Right forelimb (tissue), 1 donor: ENCODE measurements around the gene DCLK3.

Experiments
- DNase-seq: peaks from one replicate; pipeline ENCODE4 v3.0.0-alpha.2; 2018

The DCLK3 gene, protein sequence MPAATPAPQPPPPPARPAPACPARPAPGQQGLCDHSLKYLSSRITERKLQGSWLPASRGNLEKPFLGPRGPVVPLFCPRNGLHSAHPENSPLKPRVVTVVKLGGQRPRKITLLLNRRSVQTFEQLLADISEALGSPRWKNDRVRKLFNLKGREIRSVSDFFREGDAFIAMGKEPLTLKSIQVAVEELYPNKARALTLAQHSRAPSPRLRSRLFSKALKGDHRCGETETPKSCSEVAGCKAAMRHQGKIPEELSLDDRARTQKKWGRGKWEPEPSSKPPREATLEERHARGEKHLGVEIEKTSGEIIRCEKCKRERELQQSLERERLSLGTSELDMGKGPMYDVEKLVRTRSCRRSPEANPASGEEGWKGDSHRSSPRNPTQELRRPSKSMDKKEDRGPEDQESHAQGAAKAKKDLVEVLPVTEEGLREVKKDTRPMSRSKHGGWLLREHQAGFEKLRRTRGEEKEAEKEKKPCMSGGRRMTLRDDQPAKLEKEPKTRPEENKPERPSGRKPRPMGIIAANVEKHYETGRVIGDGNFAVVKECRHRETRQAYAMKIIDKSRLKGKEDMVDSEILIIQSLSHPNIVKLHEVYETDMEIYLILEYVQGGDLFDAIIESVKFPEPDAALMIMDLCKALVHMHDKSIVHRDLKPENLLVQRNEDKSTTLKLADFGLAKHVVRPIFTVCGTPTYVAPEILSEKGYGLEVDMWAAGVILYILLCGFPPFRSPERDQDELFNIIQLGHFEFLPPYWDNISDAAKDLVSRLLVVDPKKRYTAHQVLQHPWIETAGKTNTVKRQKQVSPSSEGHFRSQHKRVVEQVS

DNA sequence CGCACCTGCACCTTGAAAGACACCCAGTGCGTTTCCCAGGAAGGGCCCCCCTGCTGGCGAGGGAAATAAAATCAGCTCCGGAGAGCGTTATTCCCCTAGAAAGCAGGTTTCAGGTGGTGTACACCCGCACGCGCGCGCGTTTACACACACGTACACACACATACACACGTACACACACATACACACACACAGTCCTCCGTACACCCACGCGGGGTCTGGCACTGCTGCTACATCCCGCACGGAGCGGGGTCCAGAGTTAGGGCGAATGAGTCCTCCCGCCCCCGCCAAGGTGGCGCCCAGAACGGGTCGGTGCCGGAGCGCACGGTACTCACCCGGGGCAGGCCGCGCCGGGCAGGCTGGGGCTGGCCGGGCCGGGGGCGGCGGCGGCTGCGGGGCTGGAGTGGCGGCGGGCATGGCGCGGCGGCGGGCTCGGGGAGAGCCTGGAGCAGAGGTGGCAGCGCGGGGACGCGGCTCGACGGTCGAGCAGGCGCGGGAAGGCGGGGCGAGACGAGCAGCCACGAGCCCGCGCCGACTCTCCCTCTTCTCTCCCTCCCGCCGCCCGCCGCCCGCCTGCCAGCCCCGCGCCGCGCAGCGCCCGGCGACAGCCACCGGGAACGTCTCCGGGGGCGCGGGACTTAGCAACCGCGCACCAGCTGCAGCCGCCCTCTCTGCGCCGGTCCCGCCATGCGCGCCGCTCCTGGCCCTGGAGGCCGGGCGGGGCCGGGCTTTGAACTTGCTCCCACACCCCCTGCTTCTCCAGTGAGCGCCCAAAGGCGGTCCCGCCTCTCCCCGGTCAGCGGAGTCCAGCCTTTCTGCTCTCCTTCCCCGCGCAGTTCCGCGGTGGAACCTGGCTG, at the start of gene DCLK3:
Gene DCLK3 (minus strand): TSS at position 704 of the 854 bp plus-strand sequence. CDS start 290 bp downstream, at position 414.
- no peak for DNase-seq

DNA sequence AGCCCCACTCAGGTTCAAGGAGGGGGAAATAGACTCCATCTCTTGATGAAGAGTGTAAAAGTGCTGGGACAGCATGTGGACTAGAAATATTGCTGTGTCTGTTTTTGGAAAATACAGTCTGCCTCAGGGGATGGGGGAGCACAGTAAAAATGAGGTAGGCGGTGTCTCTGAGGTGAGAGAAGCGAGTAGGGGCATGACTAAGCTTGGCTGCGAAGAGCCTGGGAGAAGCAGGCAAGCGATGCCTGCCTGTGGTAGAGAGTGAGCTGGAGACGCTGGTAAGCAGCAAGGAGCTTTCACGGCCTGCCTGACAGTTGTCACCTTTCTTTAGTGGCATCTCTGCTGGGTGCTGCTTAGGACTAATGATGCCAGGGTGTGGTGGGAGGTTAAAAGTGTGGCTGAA, 49.0 kb upstream of the DCLK3 start:
- no peak for DNase-seq

DNA sequence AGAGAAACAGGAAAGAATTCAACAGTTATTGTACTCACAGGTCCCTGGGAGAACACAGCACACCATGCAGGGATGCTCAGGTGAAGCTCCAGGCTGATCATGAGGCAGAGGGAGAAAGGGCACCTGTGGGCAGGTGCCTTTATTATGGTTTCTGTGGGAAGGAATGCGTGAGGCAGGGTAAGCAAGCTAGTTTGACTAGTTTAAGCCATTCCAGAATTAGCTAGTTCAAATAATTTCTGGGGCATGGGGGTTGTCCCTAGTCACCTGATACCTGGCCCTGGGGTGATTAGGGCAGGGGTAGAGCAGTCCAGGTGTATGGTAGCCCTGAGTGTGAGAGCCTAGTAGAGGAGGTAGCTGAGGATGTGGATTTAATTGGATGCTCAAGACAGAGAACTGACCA, 47.9 kb upstream of the DCLK3 start:
- no peak for DNase-seq

DNA sequence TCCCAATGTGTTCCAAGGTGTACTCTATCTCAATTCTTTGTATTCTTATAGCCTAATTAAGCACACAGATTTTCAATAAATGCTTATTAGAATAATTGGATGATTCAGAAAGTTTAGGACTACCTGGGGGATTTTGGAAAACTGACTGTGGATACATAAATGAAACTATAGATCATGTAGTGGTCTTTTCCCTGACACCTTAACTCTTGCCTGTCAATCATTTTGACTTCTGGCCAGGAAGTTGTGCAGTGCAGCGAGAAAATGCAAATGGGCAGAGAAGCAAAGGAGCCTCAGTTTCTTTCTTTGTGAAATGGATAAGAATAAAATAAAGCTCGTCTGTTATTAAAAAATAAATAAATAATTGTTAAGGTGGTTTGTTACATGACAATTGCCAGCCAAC, 47.4 kb upstream of the DCLK3 start:
- no peak for DNase-seq

DNA sequence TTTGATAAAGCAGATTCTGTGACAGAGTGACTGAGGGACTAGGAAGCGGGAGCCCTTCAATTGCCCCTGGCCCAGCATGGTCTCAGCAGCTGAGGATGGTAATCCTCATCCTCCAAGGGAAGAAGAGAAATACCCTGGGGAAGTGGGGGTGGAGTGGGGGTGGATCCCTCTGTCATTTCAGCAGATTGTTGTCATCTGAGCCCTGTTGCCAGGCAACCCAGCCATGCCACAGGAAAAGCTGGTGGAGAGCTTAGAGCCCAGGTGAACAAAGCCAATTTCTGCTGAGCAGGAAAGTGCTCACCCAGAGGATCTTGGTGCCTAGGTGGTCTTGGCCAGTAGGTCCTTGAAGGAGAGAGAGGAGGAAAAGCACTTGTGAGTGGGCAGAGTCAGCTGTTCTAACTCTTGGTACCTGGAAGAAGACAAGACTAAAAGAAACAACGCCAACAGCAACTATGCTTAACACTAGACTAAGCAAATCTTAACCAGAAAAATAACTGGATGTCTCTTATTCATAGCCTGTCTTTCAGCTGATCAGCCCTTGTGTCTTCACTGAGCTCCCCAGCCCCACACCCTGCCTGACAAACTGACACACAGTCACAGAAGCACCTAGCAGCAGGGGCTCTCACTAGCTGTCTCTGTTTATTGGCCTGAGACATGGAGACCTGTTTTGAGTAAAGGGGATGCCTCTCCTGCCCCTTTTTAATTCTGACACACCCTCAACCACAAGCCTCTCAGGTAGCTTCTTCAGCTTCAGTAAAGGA, 40.1 kb upstream of the DCLK3 start:
- no peak for DNase-seq

DNA sequence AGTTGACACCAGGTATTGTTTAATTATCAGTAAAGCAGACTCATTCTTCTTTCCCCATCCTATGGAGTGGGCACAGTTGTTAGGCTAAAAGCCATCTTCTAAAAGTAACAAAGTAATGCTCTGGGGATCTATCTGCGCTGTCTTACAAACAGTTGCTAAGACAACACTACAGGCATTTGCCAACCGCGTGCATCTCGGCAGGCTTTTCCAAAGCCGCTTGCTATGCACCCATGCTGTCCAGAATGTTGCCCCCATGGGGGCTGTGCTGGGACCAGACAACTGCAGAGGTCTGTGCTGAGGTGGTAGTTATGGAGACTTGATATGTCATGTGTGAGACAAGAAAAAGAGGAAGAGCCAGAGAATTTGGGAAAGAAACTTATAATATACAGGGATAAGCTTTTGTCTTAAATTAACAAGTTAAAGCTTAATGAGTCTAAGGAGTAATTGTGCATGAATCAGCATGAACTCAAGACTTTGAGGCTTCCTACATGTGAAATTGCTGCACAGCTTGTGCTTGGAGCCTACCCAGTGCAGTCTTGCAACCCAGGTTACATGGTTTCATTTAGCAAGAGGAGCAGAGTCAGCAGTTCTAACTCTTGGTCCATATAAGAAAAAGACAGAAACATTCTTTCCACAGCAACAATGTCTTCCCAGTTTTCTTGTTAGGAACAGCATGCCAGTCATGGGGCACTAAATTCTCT, 38.9 kb upstream of the DCLK3 start:
- DNase-seq: no peak

DNA sequence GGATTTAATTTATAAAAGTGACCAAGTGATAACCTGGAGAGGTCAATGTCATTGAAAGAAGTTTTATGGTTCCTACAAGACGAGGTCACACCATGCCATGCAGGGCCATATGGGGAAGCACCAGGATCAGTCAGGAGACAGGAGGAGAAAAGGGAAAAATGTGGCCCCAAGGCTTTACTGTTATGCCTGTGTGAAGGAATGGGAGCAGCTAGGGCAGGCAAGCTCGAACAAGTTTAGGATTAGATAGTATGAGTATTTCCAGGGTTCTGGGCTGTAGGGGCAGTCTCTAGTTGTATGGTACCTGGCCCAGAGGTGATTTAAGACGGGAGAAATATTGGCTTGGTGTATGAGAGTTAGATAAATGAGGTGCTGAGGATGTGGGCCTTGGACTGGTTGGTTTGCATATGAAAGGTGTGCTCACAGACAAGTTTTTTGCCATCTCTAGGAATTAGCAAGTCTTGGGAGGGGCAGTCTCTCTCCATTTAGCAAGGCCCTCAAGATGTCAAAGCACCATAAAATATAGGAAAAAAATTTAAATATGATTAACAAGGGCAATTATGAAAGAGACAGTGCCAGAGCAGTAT, 36.3 kb upstream of the DCLK3 start:
- no peak for DNase-seq

DNA sequence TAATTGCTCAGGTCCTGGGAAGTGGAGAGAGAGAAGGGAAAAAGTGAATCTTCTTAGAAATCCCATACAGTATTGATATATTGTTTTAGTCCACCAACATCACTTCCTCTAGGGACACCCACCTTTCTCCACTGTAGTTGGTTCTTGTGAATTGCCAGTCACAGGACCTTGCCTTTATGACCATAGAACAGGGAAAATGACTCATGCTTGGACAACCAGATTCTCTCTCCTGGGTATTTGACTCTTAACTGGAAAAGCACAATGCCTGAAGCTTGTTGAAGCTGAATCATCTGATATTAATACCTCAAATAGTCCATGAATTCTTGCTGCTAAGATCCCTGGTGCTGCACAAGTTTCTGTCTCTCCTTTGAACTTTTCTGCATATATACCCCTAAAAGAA, 32.5 kb upstream of the DCLK3 start:
- DNase-seq: no peak

DNA sequence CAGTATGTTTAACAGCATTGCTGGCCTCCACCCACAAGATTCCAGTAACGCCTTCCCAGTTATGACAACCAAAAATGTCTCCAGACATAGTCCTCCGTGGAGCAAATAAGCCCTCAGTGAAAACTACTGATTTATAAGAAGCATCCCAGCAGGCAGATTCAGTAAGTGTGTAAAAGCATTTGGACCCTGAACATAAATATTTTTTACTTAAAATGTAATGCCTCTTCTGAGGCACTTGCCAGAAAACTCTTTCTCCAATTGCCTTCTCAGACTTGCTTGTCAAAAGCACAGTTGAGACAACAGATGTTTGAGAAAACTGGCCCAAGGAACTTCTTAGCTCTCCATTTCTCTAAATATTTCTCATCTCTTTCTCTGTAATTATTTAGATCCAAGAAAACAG, 31.8 kb upstream of the DCLK3 start:
- DNase-seq: no peak

DNA sequence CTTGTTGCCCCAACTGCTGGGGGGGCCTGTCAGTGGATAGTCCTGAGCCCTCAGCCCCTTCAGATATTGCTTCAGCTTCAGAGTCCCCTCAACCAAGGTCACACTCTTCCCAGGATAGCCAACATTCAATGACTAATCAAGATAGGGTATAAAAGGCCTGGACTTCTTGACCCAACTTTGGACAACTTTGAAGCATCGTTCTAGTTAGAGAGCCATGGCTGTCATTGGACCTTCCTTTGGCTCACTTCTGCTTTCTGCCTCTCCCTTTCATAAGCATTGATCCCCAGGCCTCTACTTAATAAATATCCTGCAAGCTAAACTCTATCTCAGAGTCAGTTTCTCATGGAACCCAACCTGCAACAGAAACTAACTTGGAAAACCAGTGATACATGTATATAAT, 31.3 kb upstream of the DCLK3 start:
- no peak for DNase-seq

DNA sequence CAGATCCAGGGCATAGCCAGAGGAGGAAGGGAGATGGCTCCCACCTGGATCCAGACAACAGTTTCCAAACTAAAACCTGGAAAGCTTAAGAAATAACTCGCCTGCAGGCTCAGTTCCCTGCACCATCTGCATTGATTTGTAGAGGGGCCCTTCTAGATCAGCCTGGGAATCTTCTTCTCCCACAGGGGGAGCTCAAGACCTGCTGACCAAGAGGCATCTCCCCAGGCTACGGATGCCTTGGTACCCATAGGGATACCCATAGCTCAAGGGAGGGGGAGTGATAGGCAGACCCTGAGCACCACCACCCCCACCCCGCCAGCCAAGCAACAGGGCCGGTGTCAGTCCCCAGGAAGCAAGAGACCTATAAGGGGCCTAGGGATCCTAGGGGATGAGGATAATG, 28.0 kb upstream of the DCLK3 start:
- DNase-seq: no peak

DNA sequence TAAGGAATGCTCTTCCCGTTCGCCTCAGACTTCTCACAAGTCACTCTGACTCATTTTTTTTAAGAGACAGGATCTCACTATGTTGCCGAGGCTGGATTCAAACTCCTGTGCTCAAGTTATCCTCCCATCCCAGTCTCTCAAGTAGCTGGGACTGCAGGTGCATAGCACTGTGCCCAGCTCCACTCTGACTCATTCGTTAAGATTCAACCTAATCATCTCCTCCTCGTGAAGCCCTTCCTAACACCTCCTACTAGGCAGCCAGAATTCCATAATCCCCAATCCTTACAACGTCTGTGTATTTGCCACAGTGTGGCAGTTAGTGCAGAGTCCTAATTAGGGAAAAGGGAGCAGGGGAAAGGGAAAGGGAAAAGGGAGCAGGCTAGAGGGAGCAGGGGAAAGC, 26.4 kb upstream of the DCLK3 start:
- DNase-seq: no peak

DNA sequence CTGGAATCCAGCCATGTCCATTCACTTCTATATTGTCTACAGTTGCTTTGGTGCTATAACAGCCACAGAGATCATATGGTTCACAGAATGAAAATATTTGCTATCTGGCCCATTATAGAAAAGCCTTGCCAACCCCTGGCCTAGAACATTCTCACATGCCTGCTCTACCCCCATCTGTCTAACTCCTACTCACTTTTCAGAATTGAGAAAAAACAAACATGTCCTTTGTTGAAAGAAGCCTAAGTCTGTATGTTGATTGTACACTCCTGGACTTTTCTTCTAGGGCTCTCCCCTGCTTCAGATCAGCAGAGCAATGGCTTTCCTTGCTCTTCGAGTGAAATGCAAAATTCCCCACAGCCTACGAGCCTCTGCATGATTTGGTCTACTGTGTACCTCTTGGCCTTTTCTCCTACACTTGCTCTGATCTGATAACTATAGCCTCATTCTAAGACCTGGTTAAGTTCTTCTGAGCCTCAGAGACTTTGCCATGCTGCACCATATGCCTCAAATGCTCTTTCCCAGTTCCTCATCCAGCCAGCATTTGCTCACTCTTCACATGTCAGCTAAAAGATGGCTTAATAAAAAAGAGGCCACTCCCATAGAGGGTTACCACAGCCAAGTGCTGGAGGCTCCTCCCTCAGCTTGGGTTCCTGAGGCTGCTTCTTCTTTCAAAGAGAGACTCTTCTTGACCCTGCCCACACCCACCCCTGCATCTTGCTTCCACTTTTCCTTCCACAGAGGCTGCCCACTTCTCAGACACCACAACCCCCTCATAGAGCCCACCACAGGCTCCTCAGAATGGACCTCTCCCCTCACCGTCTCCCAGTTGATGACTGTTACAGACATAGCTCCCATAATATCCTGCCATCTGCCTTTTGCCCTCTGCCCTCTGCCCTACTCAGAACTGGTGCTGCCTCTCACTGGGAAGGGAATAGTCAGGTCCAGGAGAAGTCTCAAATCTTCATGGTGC, 22.9 kb upstream of the DCLK3 start:
- DNase-seq: no peak

DNA sequence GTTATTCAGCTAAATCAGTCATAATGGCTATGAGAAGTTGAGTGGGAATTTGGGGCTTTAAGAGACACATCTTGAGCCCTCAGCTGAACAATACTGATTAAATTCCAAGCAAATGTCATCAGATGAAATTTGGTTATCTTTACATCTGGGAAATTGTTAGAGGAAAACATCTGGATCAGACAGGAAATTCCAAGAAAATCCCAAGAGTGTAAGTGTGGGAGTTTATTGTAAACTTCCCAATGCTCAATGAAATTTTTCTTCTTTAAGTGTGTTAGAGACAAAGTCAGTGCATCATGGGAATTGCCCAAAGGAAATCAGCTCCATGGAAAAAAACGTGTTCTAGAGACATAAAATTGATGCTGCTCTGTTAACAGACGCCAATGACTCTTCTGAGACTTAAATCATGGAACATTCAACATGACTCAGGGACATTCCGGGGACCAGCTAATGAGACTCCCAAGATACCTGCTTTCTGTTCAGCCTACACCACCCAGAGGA, 19.8 kb upstream of the DCLK3 start:
- no peak for DNase-seq

DNA sequence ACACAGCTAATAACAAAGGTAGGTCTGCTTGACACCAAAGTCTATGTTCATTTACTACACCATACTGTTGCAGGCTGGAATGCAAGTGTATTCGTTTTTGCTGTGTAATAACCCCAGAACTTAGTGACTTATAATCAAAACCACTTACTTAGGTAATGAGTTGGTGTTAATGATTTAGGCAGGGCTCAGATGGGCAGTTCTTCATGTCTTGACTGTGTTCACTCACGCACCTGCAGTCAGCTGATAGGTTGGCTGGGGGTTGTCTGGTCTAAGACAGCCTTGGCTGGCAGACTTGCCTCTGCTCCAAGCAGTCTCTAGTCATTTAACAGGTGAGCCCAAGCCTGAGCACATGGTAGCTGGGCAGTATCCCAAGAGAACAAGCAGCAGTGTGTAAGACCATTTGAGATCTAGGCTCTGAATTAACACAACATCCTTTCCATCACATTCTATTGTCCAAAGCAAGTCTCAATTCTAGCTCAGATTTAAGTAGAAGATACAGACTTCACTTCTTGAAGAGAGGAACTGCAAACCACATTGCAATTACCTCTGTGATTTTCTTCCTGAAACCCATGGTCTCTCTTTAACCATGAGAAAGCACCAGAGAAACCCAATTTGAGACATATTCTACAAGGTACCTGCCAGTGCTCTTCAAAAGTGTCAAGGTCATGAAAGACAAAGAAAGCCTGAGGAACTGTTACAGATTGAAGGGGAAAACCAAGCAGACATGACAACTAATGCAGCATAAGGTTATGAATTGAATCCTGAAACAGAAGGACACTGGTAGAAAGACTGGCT, 13.3 kb upstream of the DCLK3 start:
- DNase-seq: no peak

DNA sequence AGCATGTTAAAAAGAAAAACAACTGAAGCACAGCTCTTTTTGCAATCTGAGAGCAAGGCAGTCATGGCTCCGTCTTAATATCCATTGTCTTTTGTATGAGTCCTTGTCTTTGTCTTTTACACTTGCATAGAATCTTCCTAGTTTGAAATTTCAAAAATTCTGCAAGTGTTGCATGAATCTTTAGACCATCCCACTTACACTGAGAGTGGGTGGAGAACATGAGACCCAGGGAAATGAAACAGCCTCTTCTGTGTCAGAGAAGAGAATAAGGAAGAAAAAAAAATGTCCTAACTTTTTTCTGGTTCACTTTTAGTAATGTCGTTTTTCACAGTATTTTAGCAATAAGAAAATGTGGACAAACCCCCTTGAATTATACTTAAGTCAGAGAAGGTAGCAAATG, 12.1 kb upstream of the DCLK3 start:
- DNase-seq: no peak

DNA sequence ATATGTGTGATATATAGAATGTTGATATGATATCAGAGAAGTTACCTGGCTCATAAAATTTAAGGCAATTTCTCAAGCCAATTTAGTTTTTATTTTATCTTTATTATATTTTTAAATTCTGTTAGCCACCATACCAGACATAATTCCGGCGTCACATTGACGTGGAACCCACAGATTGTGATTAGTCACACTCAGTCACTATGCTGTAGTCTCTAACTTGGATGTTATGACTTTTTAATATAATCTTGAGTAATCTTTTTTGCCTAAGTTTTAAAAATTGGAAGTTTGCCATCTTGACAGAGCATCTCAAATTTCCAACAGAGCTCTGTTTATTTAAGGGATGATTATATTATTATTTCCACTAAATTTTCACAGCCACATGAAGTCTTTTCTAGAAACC, 9.7 kb upstream of the DCLK3 start:
- no peak for DNase-seq

DNA sequence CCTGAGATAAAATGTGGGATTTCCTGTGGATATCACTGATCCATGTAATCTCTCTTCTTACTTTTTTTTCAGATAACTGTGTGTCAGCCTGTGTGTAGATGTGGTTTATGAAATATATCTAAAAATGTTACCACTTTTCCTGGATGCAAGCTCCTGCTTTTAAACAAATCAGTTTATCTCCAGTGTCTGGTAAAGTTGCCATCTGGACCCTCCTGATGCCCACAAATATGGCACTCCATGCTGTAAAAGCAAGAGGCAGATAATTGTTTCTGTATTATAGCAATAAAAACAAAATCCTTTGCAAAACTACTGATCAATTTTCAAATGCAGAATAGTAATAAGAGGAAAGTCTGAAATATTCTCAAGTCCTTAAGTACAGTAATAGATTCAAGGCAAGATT, 7.6 kb upstream of the DCLK3 start:
- DNase-seq: no peak

DNA sequence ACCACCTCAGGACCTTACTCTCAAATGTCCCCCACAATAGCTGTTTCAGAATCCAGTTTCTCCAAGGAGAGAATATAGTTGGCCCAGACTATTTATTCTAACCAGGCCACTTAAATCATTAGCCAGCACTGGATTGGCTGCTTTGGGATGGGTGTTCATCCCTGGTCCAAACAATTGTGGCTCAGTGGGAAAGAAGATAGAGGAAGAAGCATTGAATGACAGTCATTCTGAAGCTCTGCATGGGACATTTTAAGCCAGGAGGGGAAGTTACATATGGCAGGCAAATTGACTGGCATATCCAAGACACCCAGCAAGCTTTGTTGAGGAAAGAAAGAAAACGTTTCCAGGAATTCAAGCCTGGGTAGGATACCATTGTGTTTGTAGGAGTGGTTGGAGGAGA, 5.6 kb upstream of the DCLK3 start:
- DNase-seq: no peak
